Measurements from ENCODE around the gene ARMC9. TPM values are rescaled to one million over a fixed set of nuclear protein-coding genes. Genes with fewer than 3 reads are reported as not detected.

ARMC9 gene
- total RNA-seq, 1 experiment from 2014 or later, result 23.4 TPM

- H3F3A ChIP-seq (ENCODE audit: low read length, unreplicated experiment), result peaks cover 9% of the 10 kb centered on the region
- TF ChIP-seq CTCF (conservative IDR thresholded peaks at IDR 0.05; ENCODE audit: low read depth, low read length) (no peak), EZH2 (IDR thresholded peaks at IDR 0.05; ENCODE audit: low read length, unreplicated experiment) (no peak), EZH2phosphoT487 (IDR thresholded peaks at IDR 0.05; ENCODE audit: borderline replicate concordance, low read length) (no peak)
- no peaks in the 10 kb centered on the region for H3K9me2 ChIP-seq (replicated peaks; ENCODE audit: low read length)
- H3K9me3 ChIP-seq (ENCODE audit: low read length), result no peaks in the 10 kb centered on the region
- CTCF ChIA-PET, result interaction anchor here (0.5 to 0.7 kb wide), 2 partner anchors 35 to 121 kb away, joined by 3 to 4 read pairs; no protein-coding TSS in a partner anchor
- DNase-seq (peak; percentile 98), ATAC-seq (peak; percentile 93)
- intact Hi-C loops (cut with micrococcal nuclease), result loop anchor here (1.0 to 5.0 kb wide), 4 partner anchors 13 to 65 kb away; no protein-coding TSS in a partner anchor
- no peak overlapping the region for H3K4me3 ChIP-seq (ENCODE audit: low read length)
- H3K27ac ChIP-seq (ENCODE audit: low read length), result peak overlapping the region; percentile 100
- peak overlapping the region; percentile 73 for H2AFZ ChIP-seq (ENCODE audit: low read length)
- no peaks in the 10 kb centered on the region for H3K79me2 ChIP-seq (ENCODE audit: low read length)
- H3K36me3 ChIP-seq (ENCODE audit: low read depth, low read length), result no peaks in the 10 kb centered on the region
- H3K4me2 ChIP-seq (ENCODE audit: low read length), result peak overlapping the region; percentile 65
- peaks cover 33% of the 10 kb centered on the region for H3K4me1 ChIP-seq (ENCODE audit: insufficient read depth, low read length)
- BruUV-seq (replicated peaks), result TSS peak; percentile 86
- H3K9ac ChIP-seq (ENCODE audit: low read length), result peak overlapping the region; percentile 89
- POLR2A ChIA-PET (ENCODE audit: unreplicated experiment), result interaction anchor here (1.4 kb wide), 1 partner anchor 24 kb away, joined by 3 read pairs; no protein-coding TSS in a partner anchor
- H4K20me1 ChIP-seq (ENCODE audit: low read length), result no peaks in the 10 kb centered on the region
- no peaks in the 10 kb centered on the region for H3K27me3 ChIP-seq (ENCODE audit: low read length)
Measured at GRCh38 chr2:231364961-231365810, 166.8 kb downstream of the ARMC9 start.

GRCh38 chr2:231367178-231367577, 168.7 kb downstream of the ARMC9 start:
- Histone ChIP-seq H3K27ac (ENCODE audit: low read length) (no peak overlapping the region), H2AFZ (ENCODE audit: low read length) (no peak overlapping the region), H4K20me1 (ENCODE audit: low read length) (no peaks in the 10 kb centered on the region), H3K36me3 (ENCODE audit: low read depth, low read length) (no peaks in the 10 kb centered on the region), H3K79me2 (ENCODE audit: low read length) (no peaks in the 10 kb centered on the region), H3K4me3 (ENCODE audit: low read length) (no peak overlapping the region), H3K4me1 (ENCODE audit: insufficient read depth, low read length) (peaks cover 36% of the 10 kb centered on the region), H3K27me3 (ENCODE audit: low read length) (no peaks in the 10 kb centered on the region), H3K9me2 (replicated peaks; ENCODE audit: low read length) (no peaks in the 10 kb centered on the region), H3K4me2 (ENCODE audit: low read length) (no peak overlapping the region), H3K9me3 (ENCODE audit: low read length) (no peaks in the 10 kb centered on the region), H3F3A (ENCODE audit: low read length, unreplicated experiment) (peaks cover 9% of the 10 kb centered on the region), H3K9ac (ENCODE audit: low read length) (no peak overlapping the region)
- no peak for ATAC-seq
- intact Hi-C loops (cut with micrococcal nuclease), result loop anchor here (5.0 kb wide), 1 partner anchor 35 kb away; no protein-coding TSS in a partner anchor
- CTCF ChIA-PET, result no interaction called here
- TF ChIP-seq EZH2 (IDR thresholded peaks at IDR 0.05; ENCODE audit: low read length, unreplicated experiment), result no peak
- no peak for TF ChIP-seq CTCF (conservative IDR thresholded peaks at IDR 0.05; ENCODE audit: low read depth, low read length)
- TF ChIP-seq EZH2phosphoT487 (IDR thresholded peaks at IDR 0.05; ENCODE audit: borderline replicate concordance, low read length), result no peak
- no TSS peak for BruUV-seq (replicated peaks)
- DNase-seq, result no peak
- POLR2A ChIA-PET (ENCODE audit: unreplicated experiment), result no interaction called here

All from PC-3 (cell line).